SJSA1 (cell line): Measurements from ENCODE around the gene EPHA10. TPM values are rescaled to one million over a fixed set of nuclear protein-coding genes. Genes with fewer than 3 reads are reported as not detected.
"Not testable (repeated sequence)": the region's sequence is repeated elsewhere in the genome, so short reads cannot be mapped to it uniquely, and the experiment has no call there.

ENCODE experiments used
- DNase-seq, 2 experiments: peaks; one replicate each; pipeline ENCODE4 v3.0.0-alpha.2; 2015 to 2020; ENCODE audit warnings: low spot score in 2 of 2, low read depth in 1 of 2
- H3K27ac ChIP-seq: fragments of 250-450 bp; sonication (Bioruptor Pico); 2 replicates; pipeline ENCODE4 v1.5.1; 2020; ENCODE audit warnings: mild to moderate bottlenecking, moderate library complexity
- H3K27me3 ChIP-seq: fragments of 250-450 bp; sonication (Bioruptor Pico); replicated peaks from 2 replicates; pipeline ENCODE4 v1.5.1; 2020; ENCODE audit warnings: mild to moderate bottlenecking, moderate library complexity
- H3K36me3 ChIP-seq: fragments of 250-450 bp; sonication (Bioruptor Pico); 2 replicates; pipeline ENCODE4 v1.5.1; 2020; ENCODE audit warnings: mild to moderate bottlenecking
- H3K4me1 ChIP-seq: fragments of 250-450 bp; sonication (Bioruptor Pico); replicated peaks from 2 replicates; pipeline ENCODE4 v1.6.1; 2021; ENCODE audit warnings: mild to moderate bottlenecking
- H3K4me3 ChIP-seq: fragments of 250-450 bp; sonication (Bioruptor Pico); 2 replicates; pipeline ENCODE4 v1.5.1; 2020; ENCODE audit warnings: mild to moderate bottlenecking
- H3K9me3 ChIP-seq: fragments of 250-450 bp; sonication (Bioruptor Pico); replicated peaks from 2 replicates; pipeline ENCODE4 v1.5.1; 2020; ENCODE audit warnings: mild to moderate bottlenecking
- total RNA-seq: library from RNA; depleted of rRNA; stranded (reverse); fragments of >200 nt; shearing (Covaris generic); gene quantifications from 2 replicates; pipeline ENCODE4 v1.2.3, GENCODE V29; 2014

The EPHA10 gene
- total RNA-seq, 1 experiment from 2014 or later: not detected

- DNase-seq, H3K4me3 ChIP-seq, H3K9me3 ChIP-seq, H3K4me1 ChIP-seq, H3K36me3 ChIP-seq, H3K27ac ChIP-seq: not testable (repeated sequence)
- peaks cover 41% of the 10 kb centered on the region for H3K27me3 ChIP-seq
Observed at GRCh38 chr1:37737975-37738374, 26.9 kb downstream of the EPHA10 start.

GRCh38 chr1:37734629-37735591 lies 30.0 kb downstream of the EPHA10 start:
- H3K36me3 ChIP-seq: no peaks in the 10 kb centered on the region
- DNase-seq: no peak
- no peak overlapping the region for H3K27ac ChIP-seq
- H3K4me1 ChIP-seq: no peaks in the 10 kb centered on the region
- no peak overlapping the region for H3K4me3 ChIP-seq
- H3K9me3 ChIP-seq: no peaks in the 10 kb centered on the region
- peaks cover 40% of the 10 kb centered on the region for H3K27me3 ChIP-seq

GRCh38 chr1:37732111-37732780 lies 32.7 kb downstream of the EPHA10 start:
- H3K27me3 ChIP-seq: peaks cover 47% of the 10 kb centered on the region
- H3K36me3 ChIP-seq: no peaks in the 10 kb centered on the region
- no peak overlapping the region for H3K27ac ChIP-seq

GRCh38 chr1:37731312-37732019 lies 33.5 kb downstream of the EPHA10 start:
- Histone ChIP-seq H3K4me3 (no peak overlapping the region), H3K9me3 (no peaks in the 10 kb centered on the region), H3K4me1 (no peaks in the 10 kb centered on the region), H3K27me3 (peaks cover 49% of the 10 kb centered on the region), H3K27ac (no peak overlapping the region), H3K36me3 (no peaks in the 10 kb centered on the region)
- DNase-seq: no peak

More at GRCh38 chr1:37732111-37732780, 32.7 kb downstream of the EPHA10 start:
- Histone ChIP-seq H3K4me3 (no peak overlapping the region), H3K9me3 (no peaks in the 10 kb centered on the region), H3K4me1 (no peaks in the 10 kb centered on the region)
- no peak for DNase-seq

- Histone ChIP-seq H3K9me3 (no peaks in the 10 kb centered on the region), H3K4me1 (no peaks in the 10 kb centered on the region), H3K27me3 (peaks cover 51% of the 10 kb centered on the region), H3K27ac (no peak overlapping the region), H3K36me3 (no peaks in the 10 kb centered on the region), H3K4me3 (no peak overlapping the region)
- DNase-seq: no peak
Observed at GRCh38 chr1:37730376-37730775, 34.5 kb downstream of the EPHA10 start.

GRCh38 chr1:37728416-37728815 lies 36.5 kb downstream of the EPHA10 start:
- Histone ChIP-seq H3K27ac (no peak overlapping the region), H3K4me1 (no peaks in the 10 kb centered on the region), H3K27me3 (peaks cover 38% of the 10 kb centered on the region), H3K4me3 (no peak overlapping the region), H3K9me3 (no peaks in the 10 kb centered on the region), H3K36me3 (no peaks in the 10 kb centered on the region)
- no peak for DNase-seq

GRCh38 chr1:37726751-37727585 lies 38.0 kb downstream of the EPHA10 start:
- no peak for DNase-seq
- H3K27ac ChIP-seq: no peak overlapping the region
- H3K9me3 ChIP-seq: no peaks in the 10 kb centered on the region
- H3K36me3 ChIP-seq: no peaks in the 10 kb centered on the region
- peaks cover 28% of the 10 kb centered on the region for H3K27me3 ChIP-seq
- H3K4me1 ChIP-seq: no peaks in the 10 kb centered on the region
- no peak overlapping the region for H3K4me3 ChIP-seq

- DNase-seq: no peak
- Histone ChIP-seq H3K27ac (no peak overlapping the region), H3K27me3 (peaks cover 25% of the 10 kb centered on the region), H3K36me3 (no peaks in the 10 kb centered on the region), H3K4me3 (no peak overlapping the region), H3K9me3 (no peaks in the 10 kb centered on the region), H3K4me1 (no peaks in the 10 kb centered on the region)
Observed at GRCh38 chr1:37725851-37726613, 38.9 kb downstream of the EPHA10 start.

GRCh38 chr1:37724575-37724974 lies 40.3 kb downstream of the EPHA10 start:
- Histone ChIP-seq H3K36me3 (no peaks in the 10 kb centered on the region), H3K27me3 (peaks cover 21% of the 10 kb centered on the region), H3K9me3 (no peaks in the 10 kb centered on the region), H3K4me1 (no peaks in the 10 kb centered on the region), H3K27ac (no peak overlapping the region), H3K4me3 (no peak overlapping the region)
- no peak for DNase-seq

- no peak for DNase-seq
- Histone ChIP-seq H3K27me3 (peaks cover 18% of the 10 kb centered on the region), H3K9me3 (no peaks in the 10 kb centered on the region), H3K4me1 (no peaks in the 10 kb centered on the region), H3K27ac (no peak overlapping the region), H3K4me3 (no peak overlapping the region), H3K36me3 (no peaks in the 10 kb centered on the region)
Observed at GRCh38 chr1:37723390-37724078, 41.4 kb downstream of the EPHA10 start.

GRCh38 chr1:37723072-37723389 lies 41.9 kb downstream of the EPHA10 start:
- H3K4me3 ChIP-seq: no peak overlapping the region
- no peaks in the 10 kb centered on the region for H3K9me3 ChIP-seq
- H3K27me3 ChIP-seq: peaks cover 18% of the 10 kb centered on the region
- DNase-seq: no peak
- H3K4me1 ChIP-seq: no peaks in the 10 kb centered on the region
- H3K27ac ChIP-seq: no peak overlapping the region
- no peaks in the 10 kb centered on the region for H3K36me3 ChIP-seq
